Body of pancreas (tissue), 4 donors: ENCODE data around the gene PIWIL1.

Experiments used
- POLR2A ChIP-seq, 3 donors: fragments of 450-650 bp; IDR thresholded peaks; one replicate each; pipeline ENCODE4 v1.6.1; 2016; ENCODE audit warnings: antibody characterized with exemption in 3 of 3, mild to moderate bottlenecking in 2 of 3
- TF ChIP-seq, protein P1 (sequence below), 7 experiments: fragments of 450-650 bp in 4 of 7; fragments of 200-600 bp in 3 of 7; sonication (generic) in 3 of 7; IDR thresholded peaks; one replicate each; pipeline ENCODE4 v1.5.1; 2016 to 2019; ENCODE audit warnings: antibody characterized with exemption in 7 of 7

DNA sequence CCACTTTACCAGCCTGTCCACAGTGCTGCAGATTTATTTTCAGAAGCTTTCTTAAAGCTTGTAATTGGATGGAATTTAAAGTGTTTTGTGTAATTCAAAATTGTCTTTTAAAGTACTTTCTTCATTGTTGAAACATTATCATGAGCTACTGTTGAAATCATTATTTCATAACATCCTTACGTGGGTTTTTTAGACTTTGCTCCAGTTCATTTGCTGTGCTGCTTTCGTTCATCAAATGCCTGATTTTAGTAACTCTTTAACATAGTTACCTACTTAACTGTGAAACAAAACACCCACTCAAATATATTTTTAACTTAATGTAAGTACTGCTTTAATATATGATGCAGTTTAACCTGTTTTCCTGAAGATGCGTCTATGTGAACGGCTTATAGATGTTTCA lies 47.5 kb downstream of the PIWIL1 start:
- TF ChIP-seq, protein P1, sequence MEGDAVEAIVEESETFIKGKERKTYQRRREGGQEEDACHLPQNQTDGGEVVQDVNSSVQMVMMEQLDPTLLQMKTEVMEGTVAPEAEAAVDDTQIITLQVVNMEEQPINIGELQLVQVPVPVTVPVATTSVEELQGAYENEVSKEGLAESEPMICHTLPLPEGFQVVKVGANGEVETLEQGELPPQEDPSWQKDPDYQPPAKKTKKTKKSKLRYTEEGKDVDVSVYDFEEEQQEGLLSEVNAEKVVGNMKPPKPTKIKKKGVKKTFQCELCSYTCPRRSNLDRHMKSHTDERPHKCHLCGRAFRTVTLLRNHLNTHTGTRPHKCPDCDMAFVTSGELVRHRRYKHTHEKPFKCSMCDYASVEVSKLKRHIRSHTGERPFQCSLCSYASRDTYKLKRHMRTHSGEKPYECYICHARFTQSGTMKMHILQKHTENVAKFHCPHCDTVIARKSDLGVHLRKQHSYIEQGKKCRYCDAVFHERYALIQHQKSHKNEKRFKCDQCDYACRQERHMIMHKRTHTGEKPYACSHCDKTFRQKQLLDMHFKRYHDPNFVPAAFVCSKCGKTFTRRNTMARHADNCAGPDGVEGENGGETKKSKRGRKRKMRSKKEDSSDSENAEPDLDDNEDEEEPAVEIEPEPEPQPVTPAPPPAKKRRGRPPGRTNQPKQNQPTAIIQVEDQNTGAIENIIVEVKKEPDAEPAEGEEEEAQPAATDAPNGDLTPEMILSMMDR (IDR thresholded peaks at IDR 0.05), result no peak
- TF ChIP-seq POLR2A (IDR thresholded peaks at IDR 0.05), result no peak
